Common myeloid progenitor, CD34-positive (primary cell): ENCODE data around the gene ATP6V0C.
A peak's percentile ranks its signal among the peaks of the same experiment; 100 is the strongest.

Experiments
- CTCF ChIA-PET: fragments of 350-600 bp; sonication (Branson Sonifier 250); formaldehyde crosslinking; loops from one replicate; lab custom pipeline; 2021; ENCODE audit warnings: antibody characterized with exemption; lab: Charles Lee
- POLR2A ChIA-PET: fragments of 350-600 bp; sonication (Branson Sonifier 250); formaldehyde crosslinking; loops from one replicate; lab custom pipeline; 2021; ENCODE audit warnings: antibody characterized with exemption; lab: Charles Lee
- DNase-seq, 3 donors: peaks; one replicate each; pipeline versions ENCODE4 v3.0.0 to v3.0.0-alpha.2; 2013
- H3K27ac ChIP-seq, 2 experiments: 1 replicate in 1 of 2; 2 replicates in 1 of 2; pipeline ENCODE4 v1.7.0; 2013; ENCODE audit warnings: inconsistent platforms in 2 of 2, low read length in 2 of 2, mild to moderate bottlenecking in 2 of 2, low read depth in 1 of 2, moderate library complexity in 1 of 2; ENCODE audit not compliant: severe bottlenecking in 2 of 2, insufficient read depth in 1 of 2, poor library complexity in 1 of 2
- H3K27me3 ChIP-seq, 5 experiments: replicated peaks in 2 of 5; 1 replicate in 3 of 5; 2 replicates in 2 of 5; pipeline versions ENCODE4 v1.6.1 to v1.7.0; 2013; ENCODE audit warnings: low read length in 4 of 5, mild to moderate bottlenecking in 2 of 5, moderate library complexity in 2 of 5, inconsistent platforms in 1 of 5; ENCODE audit not compliant: insufficient read depth in 5 of 5, control insufficient read depth in 4 of 5
- H3K36me3 ChIP-seq, 4 experiments: 1 replicate in 2 of 4; 2 replicates in 2 of 4; pipeline versions ENCODE4 v1.6.1 to v1.7.0; 2013; ENCODE audit warnings: low read length in 3 of 4, control low read depth in 1 of 4, mild to moderate bottlenecking in 1 of 4; ENCODE audit not compliant: control insufficient read depth in 4 of 4, insufficient read depth in 4 of 4
- H3K4me1 ChIP-seq, 4 experiments: 1 replicate in 3 of 4; 2 replicates in 1 of 4; pipeline versions ENCODE4 v1.6.1 to v1.7.1; 2013; ENCODE audit warnings: low read length in 3 of 4, mild to moderate bottlenecking in 3 of 4, control low read depth in 1 of 4, inconsistent platforms in 1 of 4, moderate library complexity in 1 of 4; ENCODE audit not compliant: control insufficient read depth in 4 of 4, insufficient read depth in 4 of 4; ENCODE audit errors: control extremely low read depth in 1 of 4
- H3K4me3 ChIP-seq, 7 experiments: 1 replicate in 4 of 7; 2 replicates in 3 of 7; pipeline versions ENCODE4 v1.5.1 to v1.7.0; 2013; ENCODE audit warnings: mild to moderate bottlenecking in 7 of 7, low read length in 6 of 7, moderate library complexity in 6 of 7, inconsistent platforms in 2 of 7, low read depth in 2 of 7, control low read depth in 1 of 7; ENCODE audit not compliant: insufficient read depth in 4 of 7, control insufficient read depth in 1 of 7; ENCODE audit errors: extremely low read depth in 1 of 7
- H3K9me3 ChIP-seq, 5 experiments: 1 replicate in 4 of 5; 2 replicates in 1 of 5; pipeline versions ENCODE4 v1.6.1 to v1.7.1; 2013; ENCODE audit warnings: low read length in 4 of 5, mild to moderate bottlenecking in 2 of 5, inconsistent platforms in 1 of 5, low read depth in 1 of 5, moderate library complexity in 1 of 5; ENCODE audit not compliant: control insufficient read depth in 4 of 5, insufficient read depth in 2 of 5; ENCODE audit errors: control extremely low read depth in 1 of 5
- WGBS: methylation state at CpG from one replicate; pipeline ENCODE4 v1.1.5; 2013; ENCODE audit not compliant: insufficient coverage; 5-methylcytosine and 5-hydroxymethylcytosine counted together

Gene ATP6V0C

GRCh38 chr16:2497116-2497630, 16.6 kb upstream of the ATP6V0C start:
- DNase-seq: no peak
- Histone ChIP-seq H3K27me3 (no peaks in the 10 kb centered on the region), H3K4me3 (no peak overlapping the region), H3K27ac (no peak overlapping the region), H3K9me3 (no peaks in the 10 kb centered on the region), H3K4me1 (peaks cover 0 to 13% (median 9%) of the 10 kb centered on the region in 4 experiments), H3K36me3 (peaks cover 0 to 62% (median 33%) of the 10 kb centered on the region in 4 experiments)
- ChIA-PET CTCF (interaction anchor here (0.9 to 1.3 kb wide), 2 partner anchors 9 to 15 kb away, joined by 3 to 4 read pairs; no protein-coding TSS in a partner anchor), POLR2A (interaction anchor here (0.6 kb wide), 1 partner anchor 31 kb away, joined by 3 read pairs; no protein-coding TSS in a partner anchor)
- WGBS: 95% methylated on average over 21 of the region's 21 CpGs

- CTCF ChIA-PET: interaction anchor here (0.7 to 1.3 kb wide), 3 partner anchors 10 to 29 kb away, joined by 4 to 7 read pairs (median 4); no protein-coding TSS in a partner anchor
- WGBS: 91% methylated on average over 26 of the region's 26 CpGs
- no peak for DNase-seq
- H3K4me1 ChIP-seq: peaks cover 0 to 20% (median 16%) of the 10 kb centered on the region in 4 experiments
- peaks cover 0 to 61% (median 33%) of the 10 kb centered on the region in 4 experiments for H3K36me3 ChIP-seq
- POLR2A ChIA-PET: no interaction called here
- no peaks in the 10 kb centered on the region for H3K9me3 ChIP-seq
- H3K4me3 ChIP-seq: no peak overlapping the region
- H3K27me3 ChIP-seq: no peaks in the 10 kb centered on the region
- peak overlapping the region in 1 of 2 experiments; percentile 25 for H3K27ac ChIP-seq
Measured at GRCh38 chr16:2497695-2498484, 15.9 kb upstream of the ATP6V0C start.

DNA sequence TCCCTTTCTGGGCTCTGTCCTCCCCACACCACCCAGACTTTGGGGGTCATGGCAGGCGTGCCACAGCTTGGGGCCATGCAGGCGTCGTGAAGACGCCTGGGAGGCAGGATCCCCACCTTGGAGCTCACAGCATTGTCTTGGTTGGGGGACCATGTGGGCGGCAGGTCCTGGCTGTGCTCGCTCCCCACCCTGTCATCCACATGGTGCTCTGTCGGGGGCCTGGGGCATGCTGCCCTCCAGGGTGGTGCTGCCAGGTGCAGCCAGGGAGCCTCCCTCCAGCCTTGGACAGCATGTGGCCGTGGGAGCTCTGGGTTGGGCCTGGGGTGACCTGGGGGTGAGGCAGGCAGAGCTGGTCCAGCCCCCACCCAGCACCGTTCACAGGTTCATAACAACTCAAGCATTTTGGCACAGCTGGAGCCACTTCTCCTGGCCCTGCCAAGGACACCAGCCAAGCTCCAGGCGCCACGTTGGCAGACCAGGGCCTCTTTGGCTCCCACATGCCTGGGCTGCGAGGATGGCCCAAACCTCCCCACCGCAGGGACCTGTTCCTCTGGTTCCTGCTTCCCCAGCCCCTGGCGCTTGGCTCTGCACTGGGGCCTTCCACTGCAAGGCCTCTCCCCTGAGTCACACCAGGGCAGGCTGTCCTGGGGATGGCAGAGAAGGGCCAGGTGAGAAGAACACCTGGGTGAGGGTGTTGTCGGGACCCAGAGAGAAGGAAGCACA, 15.1 kb upstream of the ATP6V0C start:
- ChIA-PET POLR2A (no interaction called here), CTCF (interaction anchor here (0.7 to 1.5 kb wide), 3 partner anchors 10 to 30 kb away, joined by 3 to 7 read pairs (median 4); no protein-coding TSS in a partner anchor)
- Histone ChIP-seq H3K4me1 (peaks cover 0 to 22% (median 18%) of the 10 kb centered on the region in 4 experiments), H3K4me3 (no peak overlapping the region), H3K27me3 (no peaks in the 10 kb centered on the region), H3K36me3 (peaks cover 0 to 57% (median 33%) of the 10 kb centered on the region in 4 experiments), H3K9me3 (no peaks in the 10 kb centered on the region), H3K27ac (no peak overlapping the region)
- DNase-seq: no peak
- WGBS: 86% methylated on average over 6 of the region's 15 CpGs

- H3K36me3 ChIP-seq: peaks cover 0 to 56% (median 33%) of the 10 kb centered on the region in 4 experiments
- no peaks in the 10 kb centered on the region for H3K27me3 ChIP-seq
- no peak for DNase-seq
- ChIA-PET POLR2A (no interaction called here), CTCF (interaction anchor here (0.8 to 4.2 kb wide), 5 partner anchors 10 to 70 kb away, joined by 3 to 42 read pairs (median 4); partner anchors contain the start of gene CCNF)
- peaks cover 0 to 22% (median 18%) of the 10 kb centered on the region in 4 experiments for H3K4me1 ChIP-seq
- no peak overlapping the region for H3K27ac ChIP-seq
- H3K9me3 ChIP-seq: no peaks in the 10 kb centered on the region
- 100% methylated on average over 3 of the region's 6 CpGs for WGBS
- H3K4me3 ChIP-seq: no peak overlapping the region
Measured at GRCh38 chr16:2499454-2499853, 14.3 kb upstream of the ATP6V0C start.

- DNase-seq: no peak
- H3K27ac ChIP-seq: no peak overlapping the region
- H3K9me3 ChIP-seq: no peaks in the 10 kb centered on the region
- H3K36me3 ChIP-seq: peaks cover 0 to 56% (median 33%) of the 10 kb centered on the region in 4 experiments
- H3K4me3 ChIP-seq: no peak overlapping the region
- ChIA-PET CTCF (interaction anchor here (0.8 to 4.2 kb wide), 10 partner anchors 10 to 492 kb away, joined by 3 to 42 read pairs (median 5); partner anchors contain the start of genes CCNF, TBC1D24 and TEDC2), POLR2A (no interaction called here)
- peaks cover 0 to 22% (median 18%) of the 10 kb centered on the region in 4 experiments for H3K4me1 ChIP-seq
- no peaks in the 10 kb centered on the region for H3K27me3 ChIP-seq
- 93% methylated on average over 29 of the region's 29 CpGs for WGBS
Measured at GRCh38 chr16:2499890-2500429, 13.8 kb upstream of the ATP6V0C start.

DNA sequence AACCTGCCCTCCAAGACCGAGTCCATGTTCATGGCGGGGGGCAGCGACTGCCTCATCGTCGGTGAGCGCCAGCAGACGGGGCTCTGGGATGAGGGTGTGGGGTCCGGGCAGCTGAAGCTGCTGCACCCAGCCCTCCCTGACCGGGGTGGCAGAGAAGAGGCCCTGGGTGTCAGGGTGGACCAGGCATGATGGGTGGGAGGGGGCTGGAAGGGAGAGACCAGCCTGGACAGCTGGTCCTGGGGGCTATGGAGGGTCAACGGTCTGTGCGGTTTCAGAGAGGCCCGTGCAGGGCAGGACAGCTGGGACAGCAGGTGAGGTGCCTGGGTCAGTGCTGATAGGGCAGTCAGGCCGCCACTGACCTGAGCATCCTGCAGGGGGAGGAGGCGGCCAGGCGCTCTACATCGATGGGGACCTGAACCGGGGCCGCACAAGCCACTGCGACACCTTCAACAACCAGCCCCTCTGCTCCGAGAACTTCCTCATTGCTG, 13.3 kb upstream of the ATP6V0C start:
- WGBS: 90% methylated on average over 12 of the region's 20 CpGs
- Histone ChIP-seq H3K9me3 (no peaks in the 10 kb centered on the region), H3K27me3 (no peaks in the 10 kb centered on the region), H3K36me3 (peaks cover 0 to 56% (median 33%) of the 10 kb centered on the region in 4 experiments), H3K27ac (no peak overlapping the region), H3K4me1 (peaks cover 0 to 22% (median 18%) of the 10 kb centered on the region in 4 experiments), H3K4me3 (no peak overlapping the region)
- CTCF ChIA-PET: interaction anchor here (0.6 to 4.2 kb wide), 18 partner anchors 9 to 493 kb away, joined by 3 to 42 read pairs (median 6); partner anchors contain the start of genes AMDHD2, ATP6V0C, CCNF and TBC1D24
- DNase-seq: no peak
- POLR2A ChIA-PET: interaction anchor here (1.4 kb wide), 1 partner anchor 345 kb away, joined by 3 read pairs; the partner anchor contains the start of gene TRAF7
